Subcutaneous adipose tissue (tissue), 4 donors: ENCODE data around the gene GP1BA. TPM values are rescaled to one million over a fixed set of nuclear protein-coding genes. Genes with fewer than 3 reads are reported as not detected.

Experiments
- CTCF ChIP-seq: fragments of 450-650 bp; IDR thresholded peaks from one replicate; pipeline ENCODE4 v1.5.1; 2016; ENCODE audit warnings: low read depth, mild to moderate bottlenecking, control low read depth, antibody characterized with exemption, moderate library complexity
- total RNA-seq, 4 donors: library from RNA; depleted of rRNA; stranded (reverse); fragments of >200 nt; gene quantifications; one replicate each; pipeline ENCODE4 v1.1.0, GENCODE V29; 2016

GP1BA gene
- total RNA-seq, 4 donors from 2014 or later: not detected

- no peak for TF ChIP-seq CTCF
Observed at GRCh38 chr17:4941319-4941610, 9.2 kb downstream of the GP1BA start.

DNA sequence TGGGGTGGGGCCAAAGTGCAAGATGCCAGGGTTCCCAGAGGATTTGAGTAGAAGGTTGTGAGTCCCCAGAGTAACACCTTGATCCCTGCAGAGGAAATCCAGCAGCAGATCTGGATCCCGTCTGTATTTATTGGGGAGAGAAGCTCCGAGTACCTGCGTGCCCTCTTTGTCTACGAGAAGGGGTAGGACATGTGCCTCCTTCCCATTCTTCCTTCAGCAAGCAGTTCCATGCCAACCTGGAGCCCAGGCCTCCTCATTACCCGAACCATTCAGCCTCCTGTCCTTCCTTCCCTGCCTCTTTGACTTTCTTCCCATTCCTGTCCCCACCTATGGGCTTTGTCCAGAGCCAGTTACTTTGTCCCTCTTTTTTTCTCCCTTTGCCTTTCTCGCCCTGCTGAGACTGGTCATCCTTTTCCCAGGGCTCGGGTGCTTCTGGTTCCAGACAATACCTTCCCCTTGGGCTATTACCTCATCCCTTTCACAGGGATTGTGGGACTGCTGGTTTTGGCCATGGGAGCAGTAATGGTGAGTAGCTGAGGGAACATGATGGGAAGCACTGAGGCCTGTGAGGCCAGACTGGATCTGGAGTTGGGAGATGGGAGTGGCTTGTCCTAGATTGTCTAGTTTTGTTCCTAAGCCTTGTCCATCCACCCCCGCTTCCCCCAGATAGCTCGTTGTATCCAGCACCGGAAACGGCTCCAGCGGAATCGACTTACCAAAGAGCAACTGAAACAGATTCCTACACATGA, 10.9 kb downstream of the GP1BA start:
- TF ChIP-seq CTCF: no peak

DNA sequence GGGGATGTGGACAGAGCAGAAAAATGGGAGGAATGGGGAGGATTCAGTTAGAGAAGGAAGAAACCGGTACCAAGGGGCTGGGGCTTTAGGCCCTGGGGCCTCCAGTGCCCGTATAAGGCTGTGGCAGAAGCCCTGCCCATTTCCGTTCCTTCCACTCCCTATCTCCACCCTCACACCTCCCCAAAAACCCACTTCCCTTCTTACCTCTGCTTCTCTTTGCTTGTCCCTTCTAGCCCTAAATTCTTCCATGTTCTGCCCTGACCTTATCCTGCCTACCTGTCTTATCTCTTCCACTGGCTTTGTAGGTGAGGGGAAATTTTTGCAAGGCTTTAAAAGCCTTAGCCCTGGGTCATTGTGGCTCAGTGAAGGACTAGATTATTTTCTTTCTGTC, 12.1 kb downstream of the GP1BA start:
- no peak for TF ChIP-seq CTCF

GRCh38 chr17:4944554-4945175, 12.6 kb downstream of the GP1BA start:
- TF ChIP-seq CTCF: no peak

GRCh38 chr17:4945176-4945943, 13.3 kb downstream of the GP1BA start:
- TF ChIP-seq CTCF: no peak

DNA sequence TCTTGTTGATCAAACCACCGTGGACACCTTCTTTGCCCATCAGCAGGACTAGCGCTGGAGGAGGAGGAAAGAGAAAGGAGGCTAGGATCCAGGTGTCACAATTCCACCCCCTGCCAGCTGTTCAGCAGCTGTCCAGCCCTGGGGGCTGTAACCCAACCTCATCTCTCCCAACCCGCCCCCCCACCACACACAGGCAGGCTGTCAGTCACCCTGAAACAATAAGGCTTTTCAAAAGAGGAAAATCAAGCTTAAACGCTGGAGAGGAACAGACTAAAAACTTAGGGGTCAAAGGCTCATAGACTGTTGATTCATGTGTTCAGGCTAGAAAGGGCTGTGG, 13.8 kb downstream of the GP1BA start:
- TF ChIP-seq CTCF: no peak

DNA sequence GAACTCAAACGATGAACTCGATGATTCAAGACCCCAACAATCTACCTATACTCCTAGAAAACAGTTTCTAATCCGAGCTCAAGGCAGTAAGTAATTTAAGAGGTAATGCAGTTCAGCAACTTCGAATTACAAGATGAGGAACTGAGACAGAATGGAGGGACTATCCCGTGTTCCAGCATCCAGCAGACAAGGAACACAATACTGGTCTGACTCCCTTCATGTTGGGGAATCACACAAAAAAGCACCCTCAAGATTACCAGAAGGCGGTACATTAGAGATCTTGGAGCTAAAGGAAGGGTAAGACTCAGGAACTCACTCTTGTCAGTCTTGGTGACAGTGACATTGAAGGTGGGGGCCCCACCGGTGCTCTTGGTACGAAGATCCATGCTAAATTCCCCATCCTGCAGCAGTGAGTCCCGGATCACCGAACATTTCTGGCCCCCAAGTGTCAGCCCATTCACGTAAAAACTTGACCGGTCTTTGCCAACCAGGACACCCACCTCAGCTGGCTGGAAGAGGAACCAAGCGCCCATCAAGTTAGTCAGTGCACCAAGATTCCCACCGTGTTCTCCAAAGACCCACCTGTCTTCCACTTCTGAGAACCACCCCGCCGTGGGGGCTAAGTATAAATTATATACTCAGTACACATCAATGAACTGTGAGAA, 14.4 kb downstream of the GP1BA start:
- no peak for TF ChIP-seq CTCF
